Mesenchymal stem cell (in vitro differentiated cells and primary cell): ENCODE data around the gene WDR90.

ENCODE experiments used
- DNase-seq: peaks from one replicate; pipeline ENCODE4 v3.0.0-alpha.2; 2013
- H2AFZ ChIP-seq: one replicate; pipeline ENCODE4 v1.6.1; 2013; ENCODE audit warnings: low read depth, mild to moderate bottlenecking, control low read depth, inconsistent platforms, low read length, moderate library complexity
- H2AK5ac ChIP-seq: 2 replicates; pipeline ENCODE4 v1.6.1; 2013; ENCODE audit warnings: low read length, moderate library complexity, mild to moderate bottlenecking, inconsistent platforms; ENCODE audit not compliant: severe bottlenecking
- H2BK120ac ChIP-seq: one replicate; pipeline ENCODE4 v1.6.1; 2013; ENCODE audit warnings: low read depth, mild to moderate bottlenecking, inconsistent platforms, low read length, moderate library complexity
- H2BK12ac ChIP-seq, 2 experiments: one replicate each; pipeline ENCODE4 v1.6.1; 2013; ENCODE audit warnings: inconsistent platforms in 2 of 2, low read length in 2 of 2, mild to moderate bottlenecking in 2 of 2, moderate library complexity in 2 of 2, control low read depth in 1 of 2
- H2BK15ac ChIP-seq: one replicate; pipeline ENCODE4 v1.6.1; 2013; ENCODE audit warnings: mild to moderate bottlenecking, low read depth, inconsistent platforms; ENCODE audit not compliant: poor library complexity, severe bottlenecking
- H2BK5ac ChIP-seq: 2 replicates; pipeline ENCODE4 v1.6.1; 2013; ENCODE audit warnings: low read depth, mild to moderate bottlenecking, low read length, control low read depth, inconsistent platforms; ENCODE audit not compliant: poor library complexity, severe bottlenecking
- H3K14ac ChIP-seq, 2 experiments: one replicate each; pipeline ENCODE4 v1.6.1; 2013; ENCODE audit warnings: inconsistent platforms in 2 of 2, low read length in 2 of 2, control low read depth in 1 of 2, mild to moderate bottlenecking in 1 of 2, moderate library complexity in 1 of 2
- H3K18ac ChIP-seq, 2 experiments: one replicate each; pipeline ENCODE4 v1.6.1; 2013; ENCODE audit warnings: inconsistent platforms in 2 of 2, low read length in 2 of 2, control low read depth in 1 of 2, low read depth in 1 of 2, mild to moderate bottlenecking in 1 of 2
- H3K23ac ChIP-seq, 2 experiments: one replicate each; pipeline ENCODE4 v1.6.1; 2013; ENCODE audit warnings: inconsistent platforms in 2 of 2, low read length in 2 of 2, mild to moderate bottlenecking in 2 of 2, moderate library complexity in 2 of 2, control low read depth in 1 of 2
- H3K27ac ChIP-seq: 2 replicates; pipeline ENCODE4 v1.5.1; 2013; ENCODE audit warnings: mild to moderate bottlenecking, moderate library complexity, low read length, control low read depth, inconsistent platforms; ENCODE audit not compliant: poor library complexity, severe bottlenecking
- H3K27me3 ChIP-seq, 2 experiments: 2 replicates each; pipeline versions ENCODE4 v1.6.1 to v1.7.0; 2013; ENCODE audit warnings: low read length in 2 of 2, mild to moderate bottlenecking in 2 of 2, moderate library complexity in 2 of 2, control low read depth in 1 of 2, inconsistent platforms in 1 of 2; ENCODE audit not compliant: control insufficient read depth in 1 of 2, insufficient read depth in 1 of 2
- H3K36me3 ChIP-seq, 2 experiments: 2 replicates each; pipeline versions ENCODE4 v1.6.1 to v1.7.0; 2013; ENCODE audit warnings: low read length in 2 of 2, control low read depth in 1 of 2, inconsistent platforms in 1 of 2, low read depth in 1 of 2, mild to moderate bottlenecking in 1 of 2; ENCODE audit not compliant: insufficient read depth in 2 of 2, control insufficient read depth in 1 of 2
- H3K4ac ChIP-seq, 2 experiments: one replicate each; pipeline ENCODE4 v1.6.1; 2013; ENCODE audit warnings: inconsistent platforms in 2 of 2, low read length in 2 of 2, mild to moderate bottlenecking in 2 of 2, moderate library complexity in 2 of 2, control low read depth in 1 of 2, low read depth in 1 of 2
- H3K4me1 ChIP-seq: 2 replicates; pipeline ENCODE4 v1.6.1; 2013; ENCODE audit warnings: low read depth, low read length, control low read depth; ENCODE audit not compliant: control insufficient read depth, insufficient read depth
- H3K4me2 ChIP-seq: 2 replicates; pipeline ENCODE4 v1.6.1; 2013; ENCODE audit warnings: low read length, mild to moderate bottlenecking, inconsistent platforms; ENCODE audit not compliant: poor library complexity, severe bottlenecking
- H3K4me3 ChIP-seq, 2 experiments: 2 replicates each; pipeline versions ENCODE4 v1.5.1 to v1.7.0; 2013; ENCODE audit warnings: low read length in 2 of 2, mild to moderate bottlenecking in 2 of 2, control low read depth in 1 of 2, low read depth in 1 of 2; ENCODE audit not compliant: insufficient read depth in 1 of 2
- H3K79me1 ChIP-seq: replicated peaks from 2 replicates; pipeline ENCODE4 v1.6.1; 2013; ENCODE audit warnings: mild to moderate bottlenecking, control low read depth, low read length, inconsistent platforms; ENCODE audit not compliant: poor library complexity, severe bottlenecking
- H3K9ac ChIP-seq: 2 replicates; pipeline ENCODE4 v1.7.0; 2013; ENCODE audit warnings: mild to moderate bottlenecking, low read length, moderate library complexity
- H3K9me3 ChIP-seq: 2 replicates; pipeline ENCODE4 v1.7.0; 2013; ENCODE audit warnings: mild to moderate bottlenecking, low read length; ENCODE audit not compliant: control insufficient read depth
- H4K8ac ChIP-seq: one replicate; pipeline ENCODE4 v1.6.1; 2013; ENCODE audit warnings: inconsistent platforms, mild to moderate bottlenecking, low read length, moderate library complexity
- H4K91ac ChIP-seq: one replicate; pipeline ENCODE4 v1.6.1; 2013; ENCODE audit warnings: mild to moderate bottlenecking, low read length, inconsistent platforms
- WGBS: methylation state at CpG from one replicate; pipeline ENCODE4 v1.1.7; 2013; ENCODE audit warnings: mixed read lengths; 5-methylcytosine and 5-hydroxymethylcytosine counted together

The WDR90 gene

GRCh38 chr16:615122-615521, 34.0 kb upstream of the WDR90 start:
- H3K4me2 ChIP-seq = no peak overlapping the region
- H2AFZ ChIP-seq = no peak overlapping the region
- no peaks in the 10 kb centered on the region for H3K27me3 ChIP-seq
- H2BK12ac ChIP-seq = no peak overlapping the region
- no peak overlapping the region for H3K27ac ChIP-seq
- no peak overlapping the region for H3K9ac ChIP-seq
- no peaks in the 10 kb centered on the region for H3K9me3 ChIP-seq
- peak overlapping the region; percentile 30 for H4K8ac ChIP-seq
- H2BK15ac ChIP-seq = no peak overlapping the region
- peaks cover 8% of the 10 kb centered on the region for H3K4me1 ChIP-seq
- H2BK5ac ChIP-seq = no peak overlapping the region
- H2BK120ac ChIP-seq = no peak overlapping the region
- H3K79me1 ChIP-seq = peaks cover 35% of the 10 kb centered on the region
- no peak for DNase-seq
- H3K36me3 ChIP-seq = peaks cover 0 to 34% of the 10 kb centered on the region in 2 experiments
- H2AK5ac ChIP-seq = no peak overlapping the region
- no peak overlapping the region for H3K4me3 ChIP-seq
- H3K4ac ChIP-seq = no peak overlapping the region
- H3K18ac ChIP-seq = no peak overlapping the region
- H4K91ac ChIP-seq = no peak overlapping the region
- H3K14ac ChIP-seq = no peak overlapping the region
- no peak overlapping the region for H3K23ac ChIP-seq
- 94% methylated on average over 13 of the region's 13 CpGs for WGBS

- Histone ChIP-seq H2BK15ac (no peak overlapping the region), H3K36me3 (peaks cover 0 to 42% of the 10 kb centered on the region in 2 experiments), H4K8ac (no peak overlapping the region), H3K9me3 (no peaks in the 10 kb centered on the region), H3K9ac (no peak overlapping the region), H3K23ac (no peak overlapping the region), H3K27me3 (no peaks in the 10 kb centered on the region), H3K14ac (no peak overlapping the region), H3K4me2 (no peak overlapping the region), H2BK12ac (no peak overlapping the region), H3K4ac (no peak overlapping the region), H3K18ac (no peak overlapping the region), H2AK5ac (no peak overlapping the region), H2BK120ac (no peak overlapping the region), H3K79me1 (peaks cover 41% of the 10 kb centered on the region), H3K4me3 (no peak overlapping the region), H2AFZ (no peak overlapping the region), H2BK5ac (no peak overlapping the region), H3K4me1 (peaks cover 9% of the 10 kb centered on the region), H3K27ac (no peak overlapping the region), H4K91ac (no peak overlapping the region)
- DNase-seq = no peak
- WGBS = 95% methylated on average over 39 of the region's 39 CpGs
Measured at GRCh38 chr16:616733-617586, 32.2 kb upstream of the WDR90 start.

- H3K18ac ChIP-seq = no peak overlapping the region
Measured at GRCh38 chr16:617855-618254, 31.3 kb upstream of the WDR90 start.

GRCh38 chr16:619476-620100, 29.6 kb upstream of the WDR90 start:
- H4K91ac ChIP-seq = no peak overlapping the region
- H3K4ac ChIP-seq = no peak overlapping the region
- no peak overlapping the region for H2AFZ ChIP-seq
- peak overlapping the region; percentile 36 for H4K8ac ChIP-seq
- no peak for DNase-seq
- no peaks in the 10 kb centered on the region for H3K27me3 ChIP-seq
- no peaks in the 10 kb centered on the region for H3K9me3 ChIP-seq
- H3K79me1 ChIP-seq = peaks cover 48% of the 10 kb centered on the region
- no peak overlapping the region for H3K4me2 ChIP-seq
- H3K27ac ChIP-seq = no peak overlapping the region
- peaks cover 0 to 33% of the 10 kb centered on the region in 2 experiments for H3K36me3 ChIP-seq
- H3K23ac ChIP-seq = no peak overlapping the region
- H3K4me3 ChIP-seq = peak overlapping the region in 1 of 2 experiments; percentile 19
- peaks cover 11% of the 10 kb centered on the region for H3K4me1 ChIP-seq
- no peak overlapping the region for H3K18ac ChIP-seq
- 95% methylated on average over 20 of the region's 20 CpGs for WGBS
- H2AK5ac ChIP-seq = no peak overlapping the region
- H2BK120ac ChIP-seq = no peak overlapping the region
- no peak overlapping the region for H2BK15ac ChIP-seq
- H3K14ac ChIP-seq = no peak overlapping the region
- no peak overlapping the region for H2BK5ac ChIP-seq
- H3K9ac ChIP-seq = no peak overlapping the region
- H2BK12ac ChIP-seq = no peak overlapping the region

More at GRCh38 chr16:617855-618254, 31.3 kb upstream of the WDR90 start:
- H3K4ac ChIP-seq = no peak overlapping the region
- H2BK5ac ChIP-seq = no peak overlapping the region
- H2BK12ac ChIP-seq = no peak overlapping the region
- no peak for DNase-seq
- no peak overlapping the region for H2AFZ ChIP-seq
- no peak overlapping the region for H3K9ac ChIP-seq
- H3K36me3 ChIP-seq = peaks cover 0 to 42% of the 10 kb centered on the region in 2 experiments
- no peak overlapping the region for H3K23ac ChIP-seq
- no peak overlapping the region for H2BK15ac ChIP-seq
- H3K27ac ChIP-seq = no peak overlapping the region
- no peak overlapping the region for H3K14ac ChIP-seq
- H3K27me3 ChIP-seq = no peaks in the 10 kb centered on the region
- H3K4me2 ChIP-seq = no peak overlapping the region
- H2AK5ac ChIP-seq = no peak overlapping the region
- H4K8ac ChIP-seq = no peak overlapping the region
- no peaks in the 10 kb centered on the region for H3K9me3 ChIP-seq
- peaks cover 47% of the 10 kb centered on the region for H3K79me1 ChIP-seq
- H3K4me1 ChIP-seq = peaks cover 12% of the 10 kb centered on the region
- no peak overlapping the region for H3K4me3 ChIP-seq
- no peak overlapping the region for H2BK120ac ChIP-seq
- H4K91ac ChIP-seq = no peak overlapping the region
- WGBS = 91% methylated on average over 16 of the region's 16 CpGs
